Hematopoietic multipotent progenitor cell treated with erythropoietin and hydrocortisone succinate and interleukin-3 and kit ligand, for 8 days (in vitro differentiated cells): Measurements from ENCODE around the gene LRMDA.

Experiments
- DNase-seq: peaks from one replicate; pipeline ENCODE4 v3.0.0-alpha.2; 2015

The LRMDA gene

DNA sequence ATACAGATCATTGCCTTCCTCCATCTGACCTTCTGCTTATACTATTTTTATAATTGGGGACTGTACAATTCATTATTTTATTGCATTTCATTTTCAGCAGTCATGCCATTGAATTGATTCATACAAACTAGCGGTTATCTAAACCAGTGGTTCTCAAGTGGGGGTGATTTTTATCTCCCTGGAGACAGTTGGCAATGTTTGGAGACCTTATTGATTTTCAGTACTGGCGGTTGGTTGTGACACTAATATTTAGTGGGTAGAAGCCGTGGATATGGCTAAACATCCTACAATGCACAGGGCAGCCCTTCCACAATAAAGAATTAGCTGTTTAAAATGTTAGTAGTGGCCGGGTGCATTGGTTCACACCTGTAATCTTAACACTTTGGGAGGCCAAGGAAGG, 765.9 kb downstream of the LRMDA start:
- no peak for DNase-seq

DNA sequence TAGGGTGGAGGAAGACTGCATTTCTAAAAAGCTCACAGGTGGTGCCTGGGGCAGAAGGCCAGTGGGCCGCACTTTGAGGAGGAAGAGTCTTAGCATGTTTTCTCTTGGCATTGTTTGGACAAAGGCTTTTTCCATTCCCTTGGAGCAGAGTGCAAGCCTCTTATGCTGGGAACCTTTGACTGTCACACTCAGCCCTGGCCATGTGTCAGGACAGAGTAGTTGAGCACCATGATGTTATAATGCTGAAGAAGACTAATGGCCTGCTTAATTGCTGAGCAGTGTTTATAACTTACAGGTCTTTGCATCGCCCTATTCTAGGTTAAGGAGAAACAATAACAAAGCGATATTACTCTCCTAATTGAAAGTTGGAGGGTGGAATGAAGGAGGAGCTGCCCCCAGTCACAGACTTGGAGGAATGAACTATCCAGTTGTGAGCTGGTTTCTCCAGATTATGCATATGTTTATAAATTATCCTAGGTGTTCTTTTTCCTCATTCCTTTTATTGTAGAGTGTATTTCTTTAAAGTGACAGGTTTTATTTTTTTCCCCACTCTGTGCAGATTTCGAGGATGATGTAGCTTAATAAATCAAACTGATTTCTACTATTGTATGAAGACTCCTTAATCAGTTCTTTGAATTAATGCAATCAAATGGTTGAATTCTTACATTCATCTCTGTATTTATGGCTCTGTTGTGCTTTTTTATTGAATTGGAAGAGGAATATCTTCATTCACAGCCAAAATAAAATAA, 767.0 kb downstream of the LRMDA start:
- no peak for DNase-seq

- no peak for DNase-seq
Observed at GRCh38 chr10:76201962-76202361, 770.5 kb downstream of the LRMDA start.

DNA sequence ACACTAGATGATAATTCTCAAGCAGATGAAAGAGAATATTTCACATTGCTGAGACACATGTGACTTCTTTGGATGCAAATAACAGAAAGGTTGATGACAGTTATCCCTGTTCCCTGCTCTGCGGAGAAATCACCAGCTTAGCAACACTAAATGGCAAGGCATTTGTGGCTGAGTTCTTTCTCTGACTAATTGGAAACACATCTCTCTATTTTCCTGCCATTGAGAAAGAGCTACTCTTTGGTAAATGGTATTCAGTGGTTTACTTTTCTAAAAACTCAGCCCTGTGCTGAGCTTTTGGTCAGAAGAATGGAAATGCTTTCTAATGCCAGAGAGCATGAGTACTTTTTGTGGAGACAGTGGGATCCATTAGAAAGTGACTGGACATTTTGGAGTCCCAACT, 771.4 kb downstream of the LRMDA start:
- no peak for DNase-seq

- no peak for DNase-seq
Observed at GRCh38 chr10:76205361-76205760, 773.9 kb downstream of the LRMDA start.

DNA sequence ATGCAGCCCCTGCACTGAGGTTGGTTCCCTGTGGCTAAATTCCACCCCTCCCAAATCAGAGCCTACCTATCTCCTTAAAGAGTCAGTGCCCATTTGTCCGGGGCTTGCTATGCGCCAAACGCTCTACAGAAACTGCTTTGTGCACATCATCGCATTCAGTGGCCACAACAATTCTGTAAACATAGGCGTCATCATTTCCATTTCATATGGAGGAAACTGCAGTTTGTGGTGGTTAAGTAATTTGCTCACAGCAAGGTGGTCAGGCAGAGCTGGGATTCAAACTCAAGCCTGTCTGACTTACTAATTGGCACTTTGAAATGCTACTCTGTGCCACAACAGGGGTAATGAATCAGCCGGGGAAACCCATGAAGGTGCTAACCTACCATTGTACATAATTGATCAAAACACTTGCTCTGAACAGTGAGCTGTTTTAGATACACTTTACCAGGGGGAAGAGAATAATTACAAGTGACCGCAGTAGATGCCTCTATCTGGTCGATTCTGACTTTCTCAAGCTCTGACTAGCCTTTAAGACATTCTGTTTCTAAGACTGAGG, 775.5 kb downstream of the LRMDA start:
- no peak for DNase-seq

DNA sequence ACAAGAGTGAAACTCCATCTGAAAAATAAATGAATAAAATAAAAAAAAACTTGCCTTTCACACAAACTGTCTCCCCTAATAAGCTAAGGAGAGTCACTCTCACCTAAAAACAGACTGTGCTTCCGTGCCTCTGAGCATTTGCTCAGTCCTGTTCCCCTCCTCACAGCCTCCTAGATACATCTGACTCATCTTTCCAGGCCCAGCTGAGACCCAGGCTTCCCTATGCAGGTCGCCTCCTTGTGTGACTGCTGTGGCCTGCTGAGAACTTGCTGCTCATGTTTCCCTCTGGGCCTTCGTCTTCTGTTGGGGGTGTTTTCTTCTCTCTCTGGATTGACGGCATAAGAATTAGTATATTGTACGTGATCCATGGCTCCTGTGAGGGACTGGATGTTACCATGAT, 777.7 kb downstream of the LRMDA start:
- DNase-seq, result no peak

DNA sequence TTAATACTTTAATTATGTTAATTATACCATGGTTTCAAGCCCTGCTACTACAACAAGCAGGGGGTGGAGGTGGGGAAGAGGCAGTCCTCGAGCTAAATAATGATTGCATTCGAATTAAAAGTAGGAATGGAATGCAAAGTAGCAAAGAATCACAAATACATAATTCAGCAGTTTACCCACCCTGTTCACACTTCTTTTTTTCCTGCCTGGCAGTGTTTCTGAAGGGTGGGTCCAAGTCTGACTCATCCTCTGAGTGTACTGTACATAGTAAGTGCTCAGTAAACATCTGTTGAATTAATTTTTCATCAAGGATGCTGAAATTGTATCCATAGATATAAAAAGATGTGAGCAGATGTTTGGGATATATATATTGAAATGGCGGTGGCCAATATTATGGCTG, 778.8 kb downstream of the LRMDA start:
- DNase-seq, result no peak

DNA sequence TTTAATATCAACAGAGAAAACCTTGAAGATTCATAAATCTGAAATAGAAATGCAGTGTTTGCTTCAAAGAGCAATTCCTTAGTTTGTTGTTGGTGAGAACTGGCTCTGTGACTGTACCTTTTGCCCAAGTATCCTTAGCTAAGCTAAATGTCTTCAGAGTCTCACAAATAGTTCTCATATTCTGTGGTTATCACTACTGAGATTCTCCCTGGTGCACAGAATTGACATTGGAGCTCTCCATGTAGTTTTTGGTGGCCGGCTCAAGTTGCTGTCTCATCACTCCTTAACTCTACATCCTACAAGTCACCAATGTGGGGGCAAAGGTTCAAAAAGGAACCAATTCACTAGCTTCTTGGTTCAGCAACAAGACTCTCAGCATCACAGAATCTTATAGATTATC, 780.3 kb downstream of the LRMDA start:
- DNase-seq, result no peak

DNA sequence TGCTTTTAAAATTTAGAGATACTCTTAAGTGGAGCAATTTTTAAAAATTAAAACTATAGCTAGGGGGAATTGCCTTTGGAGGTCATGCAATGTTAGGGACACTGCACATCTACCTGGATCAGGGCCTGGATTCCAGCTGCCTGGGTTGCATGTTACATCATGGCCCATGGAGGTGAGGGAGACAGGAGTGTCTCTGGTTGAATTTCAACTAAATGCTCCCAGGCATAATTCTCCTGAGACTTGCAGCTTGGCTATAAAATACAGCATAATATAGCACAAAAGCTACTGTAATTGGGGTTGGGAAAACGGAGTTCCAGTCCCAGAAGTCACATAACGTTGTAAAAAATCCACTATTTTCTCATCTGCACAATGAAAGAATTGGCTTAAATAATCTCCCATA, 782.5 kb downstream of the LRMDA start:
- DNase-seq, result no peak

GRCh38 chr10:76218035-76218434, 786.6 kb downstream of the LRMDA start:
- DNase-seq, result no peak

- DNase-seq, result no peak
Observed at GRCh38 chr10:76229341-76229740, 797.9 kb downstream of the LRMDA start.

DNA sequence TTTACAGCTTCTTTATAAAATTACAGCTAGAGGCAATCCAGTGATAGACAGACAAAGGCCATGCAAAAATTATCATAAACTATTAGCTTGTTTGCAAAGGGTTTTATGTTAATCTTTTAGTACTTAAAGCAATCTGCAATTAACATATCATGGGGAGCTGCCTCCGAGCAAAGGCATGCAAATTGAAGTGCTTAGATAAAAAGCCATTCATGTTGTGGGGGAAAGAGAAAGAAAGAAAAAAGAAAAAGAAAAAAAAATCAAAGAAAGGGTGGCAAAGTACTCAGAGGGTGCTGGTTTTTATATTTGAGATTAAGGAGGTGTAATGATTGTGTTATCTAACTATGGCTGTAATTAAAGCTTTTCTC, 799.5 kb downstream of the LRMDA start:
- no peak for DNase-seq

GRCh38 chr10:76231286-76231934, 800.0 kb downstream of the LRMDA start:
- DNase-seq, result no peak

DNA sequence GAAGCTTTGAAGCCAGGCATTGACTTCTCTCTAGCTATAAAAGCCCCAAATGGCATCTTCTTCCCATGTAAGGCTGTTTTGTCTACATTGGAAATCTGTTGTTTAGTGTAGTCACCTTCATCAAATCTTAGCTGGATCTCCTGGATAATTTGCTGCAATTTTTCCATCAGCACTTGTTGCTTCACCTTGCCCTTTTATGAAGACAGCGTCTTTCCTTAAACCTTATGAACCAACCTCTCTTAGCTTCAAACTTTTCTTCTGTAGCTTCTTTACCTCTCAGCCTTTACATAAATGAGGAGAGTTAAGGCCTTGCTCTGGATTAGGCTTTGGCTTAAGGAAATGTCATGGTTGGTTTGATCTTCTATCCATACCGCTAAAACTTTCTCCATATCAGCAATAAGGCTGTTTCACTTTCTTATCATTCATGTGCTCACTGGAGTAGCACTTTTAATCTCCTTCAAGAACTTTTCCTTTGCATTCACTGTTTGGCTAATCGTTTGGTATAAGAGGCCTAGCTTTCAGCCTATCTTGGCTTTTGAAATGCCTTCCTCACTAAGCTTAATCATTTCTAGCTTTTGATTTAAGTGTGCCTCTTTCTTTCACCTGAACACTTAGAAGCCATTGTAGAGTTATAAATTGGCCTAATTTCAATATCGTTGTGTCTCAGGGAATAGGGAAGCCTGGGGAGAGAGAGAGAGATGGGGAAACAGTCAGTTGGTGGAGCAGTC, 803.2 kb downstream of the LRMDA start:
- DNase-seq, result no peak

- DNase-seq, result no peak
Observed at GRCh38 chr10:76236356-76236755, 804.9 kb downstream of the LRMDA start.

DNA sequence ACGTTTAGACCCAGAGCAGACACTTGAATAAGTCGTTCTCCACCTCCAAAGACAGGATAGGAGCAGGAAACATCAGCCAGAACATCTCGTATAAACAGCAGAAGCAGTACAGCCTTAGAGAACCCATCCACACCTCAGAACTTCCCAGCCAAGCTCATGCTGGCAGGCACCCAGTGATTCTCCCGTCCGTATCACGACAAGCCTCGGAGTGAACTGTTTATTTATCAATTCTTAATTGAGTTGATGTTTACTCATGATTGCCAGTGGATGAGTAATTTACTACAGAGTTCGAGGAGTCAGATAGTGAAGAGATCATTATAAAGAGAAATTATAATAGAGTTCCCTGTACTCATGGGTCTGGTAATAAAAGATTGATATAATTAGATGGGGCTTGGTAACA, 811.5 kb downstream of the LRMDA start:
- no peak for DNase-seq

DNA sequence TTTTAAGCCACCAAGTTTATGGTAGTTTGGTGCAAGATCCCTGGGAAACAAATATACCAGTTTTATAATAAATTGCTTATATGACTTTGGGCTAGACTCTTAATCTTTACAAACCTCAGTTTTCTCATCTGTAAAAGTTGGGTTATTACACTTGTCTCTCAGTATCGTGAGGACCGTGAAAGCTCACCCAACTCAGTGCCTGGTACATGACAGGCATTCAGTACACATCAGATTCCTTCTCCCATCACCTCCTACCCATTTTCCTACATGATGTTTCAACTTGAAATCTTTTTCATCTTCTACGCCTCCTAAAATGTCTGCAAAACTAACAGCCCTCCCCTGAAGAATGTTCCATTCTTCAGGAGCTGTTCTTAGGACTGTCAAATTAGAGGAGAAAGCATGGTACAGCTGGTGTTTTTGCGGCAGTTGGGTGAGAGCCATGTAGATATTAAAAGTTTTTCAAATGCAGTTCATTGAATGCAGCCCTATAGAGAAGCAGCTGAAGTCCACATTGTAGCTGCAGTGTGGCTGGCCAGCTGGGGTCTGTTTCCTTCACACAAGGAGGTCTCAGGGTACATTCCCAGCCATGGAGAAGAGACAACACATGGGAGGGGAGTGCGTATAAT, 812.8 kb downstream of the LRMDA start:
- DNase-seq, result no peak

- DNase-seq, result no peak
Observed at GRCh38 chr10:76245951-76246495, 814.6 kb downstream of the LRMDA start.

GRCh38 chr10:76248649-76249200, 817.3 kb downstream of the LRMDA start:
- DNase-seq, result no peak

DNA sequence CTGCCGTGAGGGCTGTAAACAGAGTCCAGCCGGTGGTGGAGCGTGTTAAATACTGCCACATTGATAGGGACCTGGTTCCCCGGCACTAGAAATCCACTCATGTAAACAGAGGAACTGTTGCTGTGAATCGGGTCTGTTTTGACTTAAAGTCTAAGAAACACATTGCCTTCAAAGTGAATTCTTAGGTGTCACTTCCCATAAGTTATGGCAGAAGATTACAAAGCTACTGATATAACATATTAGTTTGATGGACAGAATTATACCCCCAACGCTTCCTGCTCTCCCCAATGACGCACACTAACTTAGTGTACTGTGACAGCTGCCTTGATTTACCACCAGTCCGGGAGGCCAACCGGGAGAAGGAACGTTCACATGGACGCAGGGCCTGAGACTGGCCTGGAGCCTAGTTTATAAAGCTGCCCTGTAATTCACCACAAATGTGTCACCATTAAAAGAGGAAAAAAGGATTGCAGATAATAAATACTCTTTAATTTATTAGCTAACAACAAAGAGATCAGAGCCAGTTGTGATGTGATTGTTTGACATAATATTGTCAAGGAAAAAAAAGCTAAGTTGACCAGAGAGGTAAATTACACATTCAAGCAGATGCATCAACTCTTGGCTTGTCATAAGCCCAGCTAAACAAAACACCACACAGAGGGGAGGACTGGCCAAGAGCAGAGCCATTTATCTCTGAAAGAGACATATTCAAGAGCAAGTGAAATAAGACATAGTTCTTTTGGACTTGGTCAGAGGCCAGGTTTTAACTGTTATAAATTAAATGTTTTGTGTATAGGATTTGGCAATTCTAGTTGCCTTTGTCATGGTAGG, 820.6 kb downstream of the LRMDA start:
- DNase-seq, result no peak

- no peak for DNase-seq
Observed at GRCh38 chr10:76252733-76253132, 821.3 kb downstream of the LRMDA start.
